Measurements from ENCODE around the gene PLEKHG4B.

Gene PLEKHG4B

GRCh38 chr5:121432-121831 lies 29.5 kb downstream of the PLEKHG4B start:
- Mint-ChIP-seq H3K36me3 (ENCODE audit: low read depth) (no peaks in the 10 kb centered on the region), H3K4me1 (ENCODE audit: low read depth) (no peaks in the 10 kb centered on the region), H3K9me3 (peaks cover 25% of the 10 kb centered on the region), H3K4me3 (no peak overlapping the region), H3K27ac (no peak overlapping the region), H3K27me3 (ENCODE audit: low read depth) (peaks cover 4% of the 10 kb centered on the region)
- no peak for DNase-seq (ENCODE audit: low spot score)

- Mint-ChIP-seq H3K4me3 (no peak overlapping the region), H3K36me3 (ENCODE audit: low read depth) (no peaks in the 10 kb centered on the region), H3K27ac (no peak overlapping the region), H3K27me3 (ENCODE audit: low read depth) (peaks cover 4% of the 10 kb centered on the region), H3K4me1 (ENCODE audit: low read depth) (no peaks in the 10 kb centered on the region), H3K9me3 (peaks cover 26% of the 10 kb centered on the region)
- no peak for DNase-seq (ENCODE audit: low spot score)
Observed at GRCh38 chr5:125815-126214, 33.8 kb downstream of the PLEKHG4B start.

GRCh38 chr5:126806-127205 lies 34.8 kb downstream of the PLEKHG4B start:
- Mint-ChIP-seq H3K4me3 (no peak overlapping the region), H3K4me1 (ENCODE audit: low read depth) (no peaks in the 10 kb centered on the region), H3K27ac (no peak overlapping the region), H3K9me3 (peaks cover 18% of the 10 kb centered on the region), H3K36me3 (ENCODE audit: low read depth) (no peaks in the 10 kb centered on the region), H3K27me3 (ENCODE audit: low read depth) (peaks cover 4% of the 10 kb centered on the region)
- no peak for DNase-seq (ENCODE audit: low spot score)

- DNase-seq (ENCODE audit: low spot score), result no peak
- H3K27me3 Mint-ChIP-seq (ENCODE audit: low read depth), result peaks cover 4% of the 10 kb centered on the region
- no peaks in the 10 kb centered on the region for H3K36me3 Mint-ChIP-seq (ENCODE audit: low read depth)
Observed at GRCh38 chr5:127886-128285, 35.9 kb downstream of the PLEKHG4B start.

GRCh38 chr5:128446-128845 lies 36.5 kb downstream of the PLEKHG4B start:
- peaks cover 4% of the 10 kb centered on the region for H3K27me3 Mint-ChIP-seq (ENCODE audit: low read depth)
- H3K4me1 Mint-ChIP-seq (ENCODE audit: low read depth), result no peaks in the 10 kb centered on the region
- H3K27ac Mint-ChIP-seq, result no peak overlapping the region
- H3K36me3 Mint-ChIP-seq (ENCODE audit: low read depth), result no peaks in the 10 kb centered on the region
- no peak overlapping the region for H3K4me3 Mint-ChIP-seq
- H3K9me3 Mint-ChIP-seq, result peaks cover 12% of the 10 kb centered on the region
- no peak for DNase-seq (ENCODE audit: low spot score)

More at GRCh38 chr5:127886-128285, 35.9 kb downstream of the PLEKHG4B start:
- H3K4me1 Mint-ChIP-seq (ENCODE audit: low read depth), result no peaks in the 10 kb centered on the region
- no peak overlapping the region for H3K4me3 Mint-ChIP-seq
- H3K27ac Mint-ChIP-seq, result no peak overlapping the region
- peaks cover 14% of the 10 kb centered on the region for H3K9me3 Mint-ChIP-seq

GRCh38 chr5:129148-129547 lies 37.2 kb downstream of the PLEKHG4B start:
- no peak overlapping the region for H3K27ac Mint-ChIP-seq
- peaks cover 9% of the 10 kb centered on the region for H3K9me3 Mint-ChIP-seq
- H3K4me1 Mint-ChIP-seq (ENCODE audit: low read depth), result no peaks in the 10 kb centered on the region
- peaks cover 4% of the 10 kb centered on the region for H3K27me3 Mint-ChIP-seq (ENCODE audit: low read depth)
- H3K4me3 Mint-ChIP-seq, result no peak overlapping the region
- no peaks in the 10 kb centered on the region for H3K36me3 Mint-ChIP-seq (ENCODE audit: low read depth)
- no peak for DNase-seq (ENCODE audit: low spot score)

GRCh38 chr5:129820-130219 lies 37.9 kb downstream of the PLEKHG4B start:
- no peak for DNase-seq (ENCODE audit: low spot score)
- no peak overlapping the region for H3K4me3 Mint-ChIP-seq

GRCh38 chr5:130601-131131 lies 38.7 kb downstream of the PLEKHG4B start:
- Mint-ChIP-seq H3K9me3 (peaks cover 8% of the 10 kb centered on the region), H3K36me3 (ENCODE audit: low read depth) (no peaks in the 10 kb centered on the region), H3K27ac (no peak overlapping the region), H3K4me3 (no peak overlapping the region), H3K27me3 (ENCODE audit: low read depth) (peaks cover 4% of the 10 kb centered on the region), H3K4me1 (ENCODE audit: low read depth) (no peaks in the 10 kb centered on the region)
- DNase-seq (ENCODE audit: low spot score), result no peak

More at GRCh38 chr5:129820-130219, 37.9 kb downstream of the PLEKHG4B start:
- Mint-ChIP-seq H3K9me3 (peaks cover 9% of the 10 kb centered on the region), H3K27ac (no peak overlapping the region), H3K4me1 (ENCODE audit: low read depth) (no peaks in the 10 kb centered on the region), H3K36me3 (ENCODE audit: low read depth) (no peaks in the 10 kb centered on the region), H3K27me3 (ENCODE audit: low read depth) (peaks cover 4% of the 10 kb centered on the region)

GRCh38 chr5:136901-137300 lies 44.9 kb downstream of the PLEKHG4B start:
- H3K4me1 Mint-ChIP-seq (ENCODE audit: low read depth), result no peaks in the 10 kb centered on the region
- H3K27me3 Mint-ChIP-seq (ENCODE audit: low read depth), result no peaks in the 10 kb centered on the region

DNA sequence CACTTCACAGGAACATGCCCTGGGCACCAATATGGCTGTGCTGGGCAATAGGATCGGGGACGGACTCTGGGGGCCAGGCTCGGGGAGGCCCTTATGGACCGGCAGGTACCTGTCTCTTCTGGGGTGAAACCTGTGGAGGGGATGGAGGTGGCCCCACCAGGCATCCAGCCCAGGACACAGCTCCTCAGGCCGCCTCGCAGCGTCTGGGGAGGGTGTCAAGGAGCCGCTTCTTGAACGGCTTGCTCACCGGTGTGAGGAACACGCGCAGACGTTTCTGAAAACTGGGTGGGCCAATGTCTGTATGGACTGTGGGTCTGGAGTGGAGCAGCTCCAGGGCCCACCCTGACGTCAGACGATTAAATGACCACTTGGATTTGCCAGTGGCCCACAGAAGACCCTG lies 45.8 kb downstream of the PLEKHG4B start:
- Mint-ChIP-seq H3K4me3 (no peak overlapping the region), H3K27ac (no peak overlapping the region), H3K9me3 (no peaks in the 10 kb centered on the region), H3K27me3 (ENCODE audit: low read depth) (no peaks in the 10 kb centered on the region), H3K4me1 (ENCODE audit: low read depth) (no peaks in the 10 kb centered on the region), H3K36me3 (ENCODE audit: low read depth) (no peaks in the 10 kb centered on the region)
- no peak for DNase-seq (ENCODE audit: low spot score)

More at GRCh38 chr5:136901-137300, 44.9 kb downstream of the PLEKHG4B start:
- no peak for DNase-seq (ENCODE audit: low spot score)
- H3K4me3 Mint-ChIP-seq, result no peak overlapping the region
- no peak overlapping the region for H3K27ac Mint-ChIP-seq
- no peaks in the 10 kb centered on the region for H3K9me3 Mint-ChIP-seq
- H3K36me3 Mint-ChIP-seq (ENCODE audit: low read depth), result no peaks in the 10 kb centered on the region

DNA sequence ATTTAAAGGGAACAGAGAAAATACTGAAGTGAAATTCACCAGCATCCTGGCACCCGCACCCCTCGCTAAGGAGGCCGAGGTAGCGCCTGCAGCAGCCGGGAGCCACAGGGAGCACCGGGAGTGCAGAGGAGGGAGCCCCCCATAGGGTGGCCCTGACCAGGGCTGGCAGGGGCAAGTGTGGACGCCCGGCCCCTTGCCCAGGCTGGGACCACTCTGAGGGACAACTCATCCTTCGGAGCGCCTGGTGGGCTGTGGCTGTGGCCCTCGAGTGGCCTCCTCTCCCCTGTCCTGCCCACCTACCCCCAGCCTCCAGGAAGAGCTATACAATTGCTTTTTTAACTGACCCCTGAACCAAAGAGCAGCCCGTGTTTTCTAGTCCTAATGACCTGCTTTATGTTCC lies 47.0 kb downstream of the PLEKHG4B start:
- no peaks in the 10 kb centered on the region for H3K36me3 Mint-ChIP-seq (ENCODE audit: low read depth)
- no peaks in the 10 kb centered on the region for H3K27me3 Mint-ChIP-seq (ENCODE audit: low read depth)
- H3K27ac Mint-ChIP-seq, result no peak overlapping the region
- no peaks in the 10 kb centered on the region for H3K4me1 Mint-ChIP-seq (ENCODE audit: low read depth)
- H3K4me3 Mint-ChIP-seq, result no peak overlapping the region
- no peak for DNase-seq (ENCODE audit: low spot score)
- H3K9me3 Mint-ChIP-seq, result no peaks in the 10 kb centered on the region

DNA sequence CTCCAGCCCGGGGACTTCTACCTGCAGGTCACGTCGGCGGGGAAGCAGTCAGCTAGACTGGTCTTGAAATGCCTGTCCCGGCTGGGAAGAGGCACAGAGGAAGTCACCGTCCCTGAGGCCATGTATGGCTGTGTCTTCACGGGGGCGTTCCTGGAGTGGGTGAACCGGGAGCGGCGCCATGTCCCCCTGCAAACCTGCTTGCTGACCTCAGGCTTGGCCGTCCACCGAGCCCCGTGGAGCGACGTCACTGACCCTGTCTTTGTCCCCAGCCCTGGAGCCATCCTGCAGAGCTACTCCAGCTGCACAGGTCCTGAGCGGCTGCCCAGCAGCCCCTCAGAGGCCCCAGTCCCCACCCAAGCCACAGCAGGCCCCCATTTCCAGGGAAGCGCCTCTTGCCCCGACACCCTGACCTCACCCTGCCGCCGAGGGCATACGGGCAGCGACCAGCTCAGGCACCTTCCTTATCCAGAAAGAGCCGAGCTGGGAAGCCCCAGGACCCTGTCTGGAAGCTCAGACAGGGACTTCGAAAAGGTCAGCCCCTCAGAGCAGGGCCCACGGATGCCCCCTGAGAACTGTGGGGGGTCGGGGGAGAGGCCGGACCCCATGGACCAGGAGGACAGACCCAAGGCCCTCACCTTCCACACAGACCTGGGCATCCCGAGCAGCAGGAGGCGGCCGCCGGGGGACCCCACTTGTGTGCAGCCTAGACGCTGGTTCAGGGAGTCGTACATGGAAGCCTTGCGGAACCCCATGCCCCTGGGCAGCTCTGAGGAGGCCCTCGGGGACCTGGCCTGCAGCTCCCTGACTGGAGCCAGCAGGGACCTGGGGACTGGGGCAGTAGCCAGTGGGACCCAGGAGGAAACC lies 47.8 kb downstream of the PLEKHG4B start:
- H3K4me1 Mint-ChIP-seq (ENCODE audit: low read depth), result no peaks in the 10 kb centered on the region
- H3K9me3 Mint-ChIP-seq, result no peaks in the 10 kb centered on the region
- H3K4me3 Mint-ChIP-seq, result no peak overlapping the region
- H3K27me3 Mint-ChIP-seq (ENCODE audit: low read depth), result no peaks in the 10 kb centered on the region
- H3K27ac Mint-ChIP-seq, result no peak overlapping the region
- no peak for DNase-seq (ENCODE audit: low spot score)
- H3K36me3 Mint-ChIP-seq (ENCODE audit: low read depth), result no peaks in the 10 kb centered on the region

- Mint-ChIP-seq H3K9me3 (no peaks in the 10 kb centered on the region), H3K4me3 (no peak overlapping the region), H3K27ac (no peak overlapping the region), H3K36me3 (ENCODE audit: low read depth) (no peaks in the 10 kb centered on the region), H3K27me3 (ENCODE audit: low read depth) (no peaks in the 10 kb centered on the region), H3K4me1 (ENCODE audit: low read depth) (no peaks in the 10 kb centered on the region)
- DNase-seq (ENCODE audit: low spot score), result no peak
Observed at GRCh38 chr5:140443-140829, 48.5 kb downstream of the PLEKHG4B start.

GRCh38 chr5:141211-141610 lies 49.2 kb downstream of the PLEKHG4B start:
- no peaks in the 10 kb centered on the region for H3K36me3 Mint-ChIP-seq (ENCODE audit: low read depth)
- no peaks in the 10 kb centered on the region for H3K4me1 Mint-ChIP-seq (ENCODE audit: low read depth)
- H3K9me3 Mint-ChIP-seq, result no peaks in the 10 kb centered on the region
- H3K27ac Mint-ChIP-seq, result no peak overlapping the region
- H3K27me3 Mint-ChIP-seq (ENCODE audit: low read depth), result no peaks in the 10 kb centered on the region
- no peak overlapping the region for H3K4me3 Mint-ChIP-seq
- DNase-seq (ENCODE audit: low spot score), result no peak
